Sigmoid colon (tissue), 7 donors: ENCODE measurements around the gene HEXD. TPM values are rescaled to one million over a fixed set of nuclear protein-coding genes. Genes with fewer than 3 reads are reported as not detected.

Source experiments
- DNase-seq: peaks from one replicate; pipeline ENCODE4 v3.0.0-alpha.2; 2019
- H3K27ac ChIP-seq, 4 donors: fragments of 200-600 bp; sonication (generic); one replicate each; pipeline ENCODE4 v1.5.1; 2016 to 2019; ENCODE audit warnings: mild to moderate bottlenecking in 1 of 4
- H3K27me3 ChIP-seq, 3 donors: fragments of 200-600 bp; sonication (generic); one replicate each; pipeline ENCODE4 v1.5.1; 2019; ENCODE audit warnings: mild to moderate bottlenecking in 1 of 3
- H3K36me3 ChIP-seq, 4 donors: fragments of 200-600 bp; sonication (generic); one replicate each; pipeline ENCODE4 v1.5.1; 2016 to 2019
- H3K4me1 ChIP-seq, 4 donors: fragments of 200-600 bp; sonication (generic); one replicate each; pipeline ENCODE4 v1.5.1; 2017 to 2019
- H3K4me3 ChIP-seq, 4 donors: fragments of 200-600 bp; sonication (generic); one replicate each; pipeline ENCODE4 v1.5.1; 2017 to 2019; ENCODE audit warnings: mild to moderate bottlenecking in 2 of 4, moderate library complexity in 1 of 4
- H3K9me3 ChIP-seq, 4 donors: fragments of 200-600 bp in 3 of 4; sonication (generic) in 3 of 4; one replicate each; pipeline versions ENCODE4 v1.5.1 to v1.6.1; 2013 to 2019
- CTCF ChIP-seq, 4 experiments: fragments of 450-650 bp in 3 of 4; fragments of 200-600 bp in 1 of 4; IDR thresholded peaks; one replicate each; pipeline ENCODE4 v1.5.1; 2016 to 2019; ENCODE audit warnings: antibody characterized with exemption in 4 of 4, mild to moderate bottlenecking in 3 of 4, moderate library complexity in 2 of 4
- EP300 ChIP-seq, 4 donors: sonication (generic); formaldehyde crosslinking; IDR thresholded peaks; one replicate each; pipeline ENCODE4 v1.6.1; 2017; ENCODE audit warnings: antibody characterized with exemption in 4 of 4
- POLR2A ChIP-seq, 2 donors: fragments of 450-650 bp; IDR thresholded peaks; one replicate each; pipeline ENCODE4 v1.6.1; 2016; ENCODE audit warnings: antibody characterized with exemption in 2 of 2, mild to moderate bottlenecking in 2 of 2, moderate library complexity in 2 of 2
- POLR2AphosphoS5 ChIP-seq, 4 donors: sonication (generic); formaldehyde crosslinking; IDR thresholded peaks; one replicate each; pipeline ENCODE4 v1.6.1; 2017; ENCODE audit warnings: antibody characterized with exemption in 4 of 4
- WGBS, 2 donors: extraction: QIAGEN DNeasy Blood & Tissue Kit; methylation state at CpG; one replicate each; pipeline ENCODE4 v1.1.7; 2013; 5-methylcytosine and 5-hydroxymethylcytosine counted together
- intact Hi-C: fragments of 100-400 bp; cut with DNase I; formaldehyde crosslinking; loops from one replicate; pipeline ENCODE4 v1.15.1; 2023
- polyA plus RNA-seq, 3 donors: library from polyadenylated mRNA; stranded (reverse); fragments of 200-250 nt; gene quantifications; one replicate each; pipeline ENCODE4 v1.2.3, GENCODE V29; 2013
- total RNA-seq, 4 donors: library from RNA; depleted of rRNA; stranded (reverse); fragments of >200 nt; gene quantifications; one replicate each; pipeline ENCODE4 v1.1.0, GENCODE V29; 2016
- donor health status: healthy with polysubstance abuse.
- donor health status: Bipolar disorder and iron deficiency.
- donor health status: healthy.

The HEXD gene
- total and polyA plus RNA-seq, 7 donors, result 9.5 to 46.2 (median 23.9) TPM

DNA sequence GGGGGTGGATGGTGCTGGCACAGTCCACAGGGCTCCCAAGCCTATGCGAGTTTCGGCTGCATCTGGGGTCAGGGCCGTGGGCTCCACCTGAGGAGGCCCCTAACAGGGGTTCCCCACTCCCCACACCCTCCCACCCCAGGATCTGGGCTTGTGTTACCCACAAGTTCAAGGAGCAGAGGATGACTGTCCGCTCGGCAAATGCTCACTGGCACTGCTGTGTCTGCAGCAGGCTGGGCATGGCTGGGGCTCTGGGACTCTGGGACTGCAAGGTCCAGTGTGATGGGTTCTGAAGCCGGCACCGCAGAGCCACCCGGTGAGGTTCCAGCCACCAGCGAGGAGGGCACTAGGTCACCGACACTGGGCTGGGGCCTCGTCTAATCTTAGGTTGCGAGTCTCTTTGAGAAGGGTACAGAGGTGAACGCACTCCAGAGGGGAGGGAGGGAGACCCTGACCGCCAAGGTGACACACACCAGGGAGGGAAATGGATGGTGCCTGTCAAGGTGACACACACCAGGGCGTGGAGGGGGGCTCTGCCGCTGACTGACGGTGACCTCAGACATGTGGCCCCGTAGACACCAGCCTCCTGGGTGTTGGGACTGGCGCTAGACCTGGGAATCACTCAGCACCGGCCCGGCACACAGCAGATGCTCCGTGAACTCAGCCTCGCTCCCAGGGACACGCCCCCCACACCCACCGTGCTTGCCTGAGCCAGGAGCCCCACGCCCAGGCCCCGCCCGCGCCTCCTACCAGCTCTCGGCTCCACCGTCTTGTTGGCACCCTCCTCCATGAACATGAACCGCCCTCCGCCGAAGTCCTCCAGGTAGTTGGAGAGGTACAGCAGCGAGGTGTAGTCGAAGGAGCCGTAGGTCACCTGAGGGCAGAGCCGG lies 20.5 kb upstream of the HEXD start:
- no peak for DNase-seq
- intact Hi-C loops, result no loop called here
- no peaks in the 10 kb centered on the region for H3K9me3 ChIP-seq
- peaks cover 0 to 39% (median 3%) of the 10 kb centered on the region in 4 donors for H3K36me3 ChIP-seq
- peaks cover 0 to 12% (median 0%) of the 10 kb centered on the region in 4 donors for H3K4me1 ChIP-seq
- TF ChIP-seq POLR2AphosphoS5 (IDR thresholded peaks at IDR 0.05) (no peak), POLR2A (IDR thresholded peaks at IDR 0.05) (no peak), CTCF (IDR thresholded peaks at IDR 0.05) (no peak), EP300 (IDR thresholded peaks at IDR 0.05) (no peak)
- no peak overlapping the region for H3K27ac ChIP-seq
- no peak overlapping the region for H3K4me3 ChIP-seq
- H3K27me3 ChIP-seq, result no peaks in the 10 kb centered on the region
- 75 to 87% methylated on average over 38 of the region's 38 CpGs for WGBS, 2 donors

DNA sequence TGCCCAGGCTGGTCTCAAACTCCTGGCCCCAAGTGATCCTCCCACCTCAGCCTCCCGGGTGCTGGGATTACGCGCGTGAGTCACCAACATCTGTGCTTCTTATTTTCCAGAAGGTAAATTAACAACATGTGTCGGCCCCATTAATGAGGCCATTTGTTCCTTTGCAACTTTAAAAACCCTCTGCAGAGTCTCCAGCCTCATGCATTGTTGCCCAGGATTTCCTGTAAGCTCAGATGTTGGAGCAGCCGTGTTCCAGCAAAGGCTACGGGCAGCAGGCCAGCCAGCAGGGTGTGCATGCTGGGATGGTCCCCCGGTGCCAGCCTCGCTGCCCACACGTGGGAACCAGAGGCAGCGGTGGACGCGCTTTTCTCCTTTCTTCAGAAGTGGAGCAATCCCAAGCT lies 19.1 kb upstream of the HEXD start:
- peaks cover 0 to 39% (median 8%) of the 10 kb centered on the region in 4 donors for H3K36me3 ChIP-seq
- intact Hi-C loops, result no loop called here
- no peaks in the 10 kb centered on the region for H3K9me3 ChIP-seq
- no peaks in the 10 kb centered on the region for H3K27me3 ChIP-seq
- TF ChIP-seq EP300 (IDR thresholded peaks at IDR 0.05) (no peak), POLR2AphosphoS5 (IDR thresholded peaks at IDR 0.05) (peak in 1 of 4 donors; percentile 35), POLR2A (IDR thresholded peaks at IDR 0.05) (no peak)
- peak overlapping the region in 1 of 4 donors; percentile 37 for H3K27ac ChIP-seq
- H3K4me3 ChIP-seq, result no peak overlapping the region
- peaks cover 0 to 12% (median 0%) of the 10 kb centered on the region in 4 donors for H3K4me1 ChIP-seq
- 84 to 89% methylated on average over 13 of the region's 13 CpGs for WGBS, 2 donors
- DNase-seq, result no peak

DNA sequence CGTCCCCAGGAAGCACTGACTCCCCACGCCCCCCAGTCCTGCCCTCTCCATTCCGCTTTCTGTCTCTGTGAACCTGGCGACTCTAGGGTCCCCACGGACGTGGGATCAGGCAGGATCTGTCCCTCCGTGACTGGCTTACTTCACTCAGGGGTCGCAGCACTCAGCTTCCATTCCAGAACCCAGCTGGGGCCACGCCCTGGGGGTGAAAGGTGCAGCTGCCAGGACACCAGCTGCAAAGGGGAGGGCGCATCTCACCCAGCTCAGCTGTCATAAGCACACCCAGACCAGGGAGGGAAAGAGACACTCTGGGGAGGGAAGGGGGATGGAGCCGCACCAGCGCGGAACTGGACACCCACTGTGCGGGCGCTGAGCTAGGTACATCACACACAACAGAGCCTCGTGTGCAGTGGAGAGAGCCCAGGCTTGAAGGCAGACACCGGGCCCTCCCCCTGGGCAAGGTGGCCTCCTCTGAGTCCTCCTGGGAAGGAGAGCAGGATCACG lies 18.5 kb upstream of the HEXD start:
- no peak for DNase-seq
- WGBS, 2 donors, result 86 to 90% methylated on average over 18 of the region's 18 CpGs
- intact Hi-C loops, result no loop called here
- Histone ChIP-seq H3K4me1 (peaks cover 0 to 12% (median 0%) of the 10 kb centered on the region in 4 donors), H3K36me3 (peaks cover 0 to 42% (median 11%) of the 10 kb centered on the region in 4 donors), H3K9me3 (no peaks in the 10 kb centered on the region), H3K27ac (peak overlapping the region in 1 of 4 donors; percentile 37), H3K27me3 (no peaks in the 10 kb centered on the region), H3K4me3 (no peak overlapping the region)
- TF ChIP-seq POLR2A (IDR thresholded peaks at IDR 0.05) (no peak), CTCF (IDR thresholded peaks at IDR 0.05) (no peak), EP300 (IDR thresholded peaks at IDR 0.05) (no peak), POLR2AphosphoS5 (IDR thresholded peaks at IDR 0.05) (no peak)

- Histone ChIP-seq H3K4me3 (no peak overlapping the region), H3K4me1 (peaks cover 0 to 12% (median 0%) of the 10 kb centered on the region in 4 donors), H3K27me3 (no peaks in the 10 kb centered on the region), H3K36me3 (peaks cover 0 to 42% (median 11%) of the 10 kb centered on the region in 4 donors), H3K27ac (peak overlapping the region in 1 of 4 donors; percentile 37), H3K9me3 (no peaks in the 10 kb centered on the region)
- TF ChIP-seq POLR2AphosphoS5 (IDR thresholded peaks at IDR 0.05), result peak in 1 of 4 donors; percentile 20
- TF ChIP-seq EP300 (IDR thresholded peaks at IDR 0.05), result no peak
- DNase-seq, result no peak
- intact Hi-C loops, result no loop called here
- 67 to 83% methylated on average over 7 of the region's 7 CpGs for WGBS, 2 donors
These were observed 17.9 kb upstream of the HEXD start for GRCh38 chr17:82400206-82400605.

GRCh38 chr17:82400830-82401229 lies 17.3 kb upstream of the HEXD start:
- Histone ChIP-seq H3K9me3 (no peaks in the 10 kb centered on the region), H3K27me3 (no peaks in the 10 kb centered on the region), H3K4me1 (peaks cover 0 to 12% (median 0%) of the 10 kb centered on the region in 4 donors), H3K27ac (peak overlapping the region in 1 of 4 donors; percentile 14), H3K4me3 (no peak overlapping the region), H3K36me3 (peaks cover 0 to 39% (median 11%) of the 10 kb centered on the region in 4 donors)
- WGBS, 2 donors, result 54 to 86% methylated on average over 19 of the region's 19 CpGs
- TF ChIP-seq CTCF (IDR thresholded peaks at IDR 0.05) (no peak), EP300 (IDR thresholded peaks at IDR 0.05) (no peak), POLR2A (IDR thresholded peaks at IDR 0.05) (no peak), POLR2AphosphoS5 (IDR thresholded peaks at IDR 0.05) (no peak)
- intact Hi-C loops, result no loop called here
- DNase-seq, result no peak
